Measurements from ENCODE around the gene DLGAP1. TPM values are rescaled to one million over a fixed set of nuclear protein-coding genes. Genes with fewer than 3 reads are reported as not detected.

The DLGAP1 gene
- total RNA-seq, 1 experiment from 2014 or later = 23.2 TPM

DNA sequence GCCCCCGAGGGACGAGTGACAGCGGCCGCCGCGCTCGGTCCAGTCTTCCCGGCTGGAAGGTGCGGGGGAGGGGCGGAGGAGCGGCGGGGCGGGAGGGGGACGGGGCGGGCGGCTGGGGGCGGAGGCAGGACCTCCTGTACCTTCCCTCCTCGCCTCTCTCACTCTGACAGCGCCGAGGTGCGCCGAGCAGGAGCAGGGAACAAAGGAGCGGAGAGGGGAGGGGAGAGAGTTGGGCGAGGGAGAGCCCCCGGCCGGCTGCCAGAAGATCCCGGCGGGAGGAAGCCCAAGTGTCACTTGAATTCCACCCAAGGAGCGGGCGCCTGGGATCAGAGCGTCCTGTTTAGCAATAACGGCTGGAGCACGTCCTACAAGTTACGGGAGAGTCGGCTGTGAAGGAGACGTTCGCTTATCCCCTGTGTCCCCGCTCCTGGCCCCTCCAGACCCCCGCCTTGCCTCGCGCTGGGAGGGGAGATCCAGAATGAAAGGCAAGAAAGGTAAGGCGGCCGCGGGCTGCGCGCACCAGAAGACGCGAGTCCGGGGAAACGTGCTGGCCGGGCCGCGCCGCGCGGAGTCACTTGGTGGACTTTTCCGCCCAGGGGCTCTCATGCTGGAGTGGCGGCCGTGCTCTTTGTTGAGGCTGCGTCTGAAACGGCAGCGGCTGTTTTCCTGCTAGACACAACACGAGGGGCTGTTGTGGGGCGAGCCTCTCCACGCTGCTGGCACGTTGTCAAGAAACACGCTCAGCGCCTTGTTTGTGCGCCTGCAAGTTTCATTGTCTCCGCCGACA, 1004.9 kb downstream of the DLGAP1 start, which contains the start of gene TGIF1:
TSS of gene TGIF1 (plus strand) at position 161 of the 787 bp plus-strand sequence. CDS start at position 479, 318 bp downstream.
- no peak within 1 kb of the TSS for H3K56ac ChIP-seq (ENCODE audit: insufficient read length, low read depth, low read length)
- no CpG with 5 or more reads among the region's 71 CpGs for WGBS (ENCODE audit: extremely low coverage, insufficient read length, low lambda C conversion rate)
- H3K23ac ChIP-seq (ENCODE audit: insufficient read length, low read depth, low read length) = no peak within 1 kb of the TSS
- peak within 1 kb of the TSS; percentile 70 for H3K27ac ChIP-seq (ENCODE audit: insufficient read length, low read depth, low read length)
- H2BK20ac ChIP-seq (ENCODE audit: low read depth, low read length, poor library complexity, severe bottlenecking) = no peak within 1 kb of the TSS
- Mint-ChIP-seq H3K27me3 (ENCODE audit: low read depth) (peaks cover 2% of the 10 kb centered on the region; the same call in 1 of the 2 replicates), H3K4me3 (peak within 1 kb of the TSS; percentile 98 to 99), H3K36me3 (ENCODE audit: insufficient read depth in 1 of 3, low read depth in 3 of 3) (peaks cover 31 to 39% (median 37%) of the 10 kb centered on the region in 3 experiments), H3K4me1 (peaks cover 33 to 35% of the 10 kb centered on the region in 2 experiments), H3K9me3 (peaks cover 4 to 17% of the 10 kb centered on the region in 2 experiments; a peak in 4 of 5 replicates), H3K27ac (peak within 1 kb of the TSS; percentile 91 to 100 (median 99))
- H3K4ac ChIP-seq (ENCODE audit: low read depth, low read length) = no peak within 1 kb of the TSS
- H2BK120ac ChIP-seq (ENCODE audit: low read depth, low read length, poor library complexity, severe bottlenecking) = no peak within 1 kb of the TSS
- H2BK15ac ChIP-seq (ENCODE audit: low read depth, low read length) = no peak within 1 kb of the TSS
- peak within 1 kb of the TSS; percentile 66 for H3K18ac ChIP-seq (ENCODE audit: insufficient read length, low read depth, low read length)
- no peaks in the 10 kb centered on the region for H4K20me1 ChIP-seq (ENCODE audit: control insufficient read depth, insufficient read depth, insufficient read length)
- H3K9ac ChIP-seq (ENCODE audit: extremely low read depth, insufficient read length, low read length) = peak within 1 kb of the TSS; percentile 96
- no peak within 1 kb of the TSS for H2BK5ac ChIP-seq (ENCODE audit: insufficient read length, low read length)
- H2BK12ac ChIP-seq (ENCODE audit: insufficient read length, low read depth, low read length) = no peak within 1 kb of the TSS
- H3K4me1 ChIP-seq (ENCODE audit: insufficient read depth, low read length) = peaks cover 7% of the 10 kb centered on the region
- no peaks in the 10 kb centered on the region for H3K27me3 ChIP-seq (ENCODE audit: insufficient read depth, low read length)
- H3K23me2 ChIP-seq (ENCODE audit: insufficient read length, low read depth, low read length, poor library complexity, severe bottlenecking) = peaks cover 32% of the 10 kb centered on the region
- H3K4me2 ChIP-seq (ENCODE audit: insufficient read depth, insufficient read length, low read length) = peak within 1 kb of the TSS; percentile 97
- H3K79me2 ChIP-seq (ENCODE audit: insufficient read depth, low read length) = peaks cover 44% of the 10 kb centered on the region; the same call in 1 of the 2 replicates
- H2AK5ac ChIP-seq (ENCODE audit: insufficient read length, low read length) = no peak within 1 kb of the TSS
- H4K5ac ChIP-seq (ENCODE audit: insufficient read length, low read depth, low read length) = no peak within 1 kb of the TSS
- TF ChIP-seq, protein P1, sequence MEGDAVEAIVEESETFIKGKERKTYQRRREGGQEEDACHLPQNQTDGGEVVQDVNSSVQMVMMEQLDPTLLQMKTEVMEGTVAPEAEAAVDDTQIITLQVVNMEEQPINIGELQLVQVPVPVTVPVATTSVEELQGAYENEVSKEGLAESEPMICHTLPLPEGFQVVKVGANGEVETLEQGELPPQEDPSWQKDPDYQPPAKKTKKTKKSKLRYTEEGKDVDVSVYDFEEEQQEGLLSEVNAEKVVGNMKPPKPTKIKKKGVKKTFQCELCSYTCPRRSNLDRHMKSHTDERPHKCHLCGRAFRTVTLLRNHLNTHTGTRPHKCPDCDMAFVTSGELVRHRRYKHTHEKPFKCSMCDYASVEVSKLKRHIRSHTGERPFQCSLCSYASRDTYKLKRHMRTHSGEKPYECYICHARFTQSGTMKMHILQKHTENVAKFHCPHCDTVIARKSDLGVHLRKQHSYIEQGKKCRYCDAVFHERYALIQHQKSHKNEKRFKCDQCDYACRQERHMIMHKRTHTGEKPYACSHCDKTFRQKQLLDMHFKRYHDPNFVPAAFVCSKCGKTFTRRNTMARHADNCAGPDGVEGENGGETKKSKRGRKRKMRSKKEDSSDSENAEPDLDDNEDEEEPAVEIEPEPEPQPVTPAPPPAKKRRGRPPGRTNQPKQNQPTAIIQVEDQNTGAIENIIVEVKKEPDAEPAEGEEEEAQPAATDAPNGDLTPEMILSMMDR (conservative IDR thresholded peaks at IDR 0.05) = no peak
- H2AFZ ChIP-seq (ENCODE audit: low read length) = no peak within 1 kb of the TSS
- no peak within 1 kb of the TSS for H4K8ac ChIP-seq (replicated peaks; ENCODE audit: insufficient read length, low read depth, low read length)
- H3T11ph ChIP-seq (ENCODE audit: low read length) = no peak within 1 kb of the TSS
- DNase-seq = peak; percentile 77
- H3K79me1 ChIP-seq (ENCODE audit: insufficient read depth, low read depth, low read length, poor library complexity, severe bottlenecking) = no peaks in the 10 kb centered on the region
- H4K91ac ChIP-seq (ENCODE audit: insufficient read length, low read depth, low read length) = no peak within 1 kb of the TSS
- peak within 1 kb of the TSS; percentile 64 for H3K14ac ChIP-seq (ENCODE audit: insufficient read depth, low read length)
- no peaks in the 10 kb centered on the region for H3K9me3 ChIP-seq (ENCODE audit: control insufficient read depth, low read depth, low read length)
